AG04449 (cell line): ENCODE data around the gene FABP6.

Source experiments
- CTCF ChIA-PET: fragments of 350-600 bp; formaldehyde crosslinking; extraction: SDS; loops from one replicate; lab custom pipeline; 2021; ENCODE audit warnings: antibody characterized with exemption; lab: Yijun Ruan, JAX
- POLR2A ChIA-PET: fragments of 400-600, 350-600 bp; formaldehyde crosslinking; extraction: SDS; loops from one replicate; lab custom pipeline; 2020; ENCODE audit warnings: antibody characterized with exemption, inconsistent platforms; lab: Yijun Ruan, JAX
- DNase-seq: peaks from one replicate; pipeline ENCODE4 v3.0.0-alpha.2; 2010; ENCODE audit warnings: low read depth, low spot score
- H3K4me3 ChIP-seq: 2 replicates; pipeline ENCODE4 v1.5.1; 2011; ENCODE audit warnings: low read depth, mild to moderate bottlenecking, control low read depth, low read length
- CTCF ChIP-seq: IDR thresholded peaks from one replicate; pipeline ENCODE4 v1.5.1; 2011; ENCODE audit warnings: mild to moderate bottlenecking, moderate library complexity, low read length, control low read depth, inconsistent platforms; ENCODE audit not compliant: insufficient read depth; ENCODE audit errors: missing control alignments

Gene FABP6

GRCh38 chr5:160268121-160268520, 38.8 kb downstream of the FABP6 start:
- ChIA-PET CTCF (no interaction called here), POLR2A (no interaction called here)
- no peak for DNase-seq
- TF ChIP-seq CTCF, result no peak
- H3K4me3 ChIP-seq, result no peak overlapping the region

- DNase-seq, result no peak
- H3K4me3 ChIP-seq, result no peak overlapping the region
- ChIA-PET CTCF (no interaction called here), POLR2A (no interaction called here)
- TF ChIP-seq CTCF, result no peak
These were observed 39.7 kb downstream of the FABP6 start for GRCh38 chr5:160269017-160269416.

GRCh38 chr5:160270704-160271103, 41.4 kb downstream of the FABP6 start:
- CTCF ChIA-PET, result no interaction called here
- POLR2A ChIA-PET, result no interaction called here
- no peak for TF ChIP-seq CTCF
- H3K4me3 ChIP-seq, result no peak overlapping the region
- DNase-seq, result no peak

GRCh38 chr5:160271396-160271795, 42.1 kb downstream of the FABP6 start:
- DNase-seq, result no peak
- TF ChIP-seq CTCF, result no peak
- CTCF ChIA-PET, result interaction anchor here (1.4 to 1.6 kb wide), 2 partner anchors 73 kb away, joined by 4 to 5 read pairs; no protein-coding TSS in a partner anchor
- H3K4me3 ChIP-seq, result no peak overlapping the region
- POLR2A ChIA-PET, result interaction anchor here (0.6 kb wide), 1 partner anchor 12 kb away, joined by 3 read pairs; no protein-coding TSS in a partner anchor

DNA sequence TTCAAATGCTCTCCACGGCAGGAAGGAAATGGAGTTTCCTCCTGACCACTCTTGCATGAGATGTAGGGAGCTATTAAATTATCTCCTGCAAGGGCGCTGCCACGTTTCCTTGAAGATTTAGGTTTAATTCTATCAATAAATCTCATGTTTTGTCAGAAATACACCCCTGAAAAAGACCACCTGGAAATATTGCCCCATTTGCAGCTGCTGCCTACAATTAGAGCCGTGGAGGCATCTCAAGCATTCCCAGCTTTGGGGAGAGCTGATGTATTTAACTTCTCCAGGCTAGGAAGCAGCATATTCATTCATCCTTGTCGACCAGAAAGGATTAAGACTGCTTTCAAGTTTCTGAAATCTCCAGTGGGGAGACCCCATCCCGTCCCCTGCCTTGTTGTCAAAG, 42.5 kb downstream of the FABP6 start:
- DNase-seq, result no peak
- TF ChIP-seq CTCF, result no peak
- no peak overlapping the region for H3K4me3 ChIP-seq
- CTCF ChIA-PET, result interaction anchor here (1.4 to 1.6 kb wide), 2 partner anchors 73 kb away, joined by 4 to 5 read pairs; no protein-coding TSS in a partner anchor
- POLR2A ChIA-PET, result interaction anchor here (0.6 kb wide), 1 partner anchor 11 kb away, joined by 3 read pairs; no protein-coding TSS in a partner anchor

DNA sequence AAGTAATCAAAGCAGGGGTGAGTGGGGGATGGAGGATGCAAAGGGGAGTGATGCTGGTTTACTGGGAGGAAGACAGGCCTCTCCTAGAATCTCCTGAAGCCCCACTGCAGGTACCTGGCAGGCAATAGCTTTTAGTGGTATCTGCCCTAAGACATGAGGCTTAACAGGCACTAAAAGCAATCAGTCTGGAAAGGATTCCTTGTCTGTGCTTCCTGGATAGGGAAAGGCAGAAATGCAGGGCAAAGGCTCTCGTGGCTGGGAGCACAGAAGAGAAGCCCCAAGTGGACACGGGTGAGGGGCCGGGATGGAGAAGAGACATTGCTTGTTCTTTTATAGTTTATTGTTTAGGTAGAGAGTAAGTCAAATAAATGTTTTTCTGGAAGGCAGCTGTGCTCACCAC, 43.0 kb downstream of the FABP6 start:
- TF ChIP-seq CTCF, result no peak
- ChIA-PET CTCF (interaction anchor here (1.4 to 1.6 kb wide), 2 partner anchors 73 to 74 kb away, joined by 4 to 5 read pairs; no protein-coding TSS in a partner anchor), POLR2A (interaction anchor here (0.6 kb wide), 1 partner anchor 11 kb away, joined by 3 read pairs; no protein-coding TSS in a partner anchor)
- no peak overlapping the region for H3K4me3 ChIP-seq
- DNase-seq, result no peak
